KBM-7 (cell line): Measurements from ENCODE around the gene PHLDA1.

ENCODE experiments used
- DNase-seq: peaks from one replicate; pipeline ENCODE4 v3.0.0-alpha.2; 2015
- in situ Hi-C: fragments of 300-500 bp; cut with MboI; formaldehyde crosslinking; loops from 2 replicates; pipeline ENCODE4 v1.14.3; 2020; ENCODE audit warnings: low sequenced_read_pairs, low pct_unique_long_range_greater_than_20kb, mixed read lengths

Gene PHLDA1

GRCh38 chr12:76024102-76024781 is 7.3 kb downstream of the PHLDA1 start:
- no peak for DNase-seq
- in situ Hi-C loops: no loop called here

GRCh38 chr12:76023069-76023690 is 8.4 kb downstream of the PHLDA1 start:
- in situ Hi-C loops: no loop called here
- no peak for DNase-seq

GRCh38 chr12:76022506-76022905 is 9.1 kb downstream of the PHLDA1 start:
- in situ Hi-C loops: no loop called here
- DNase-seq: no peak

GRCh38 chr12:76020731-76021672 is 10.6 kb downstream of the PHLDA1 start:
- in situ Hi-C loops: no loop called here
- peak; percentile 63 for DNase-seq

GRCh38 chr12:76020281-76020680 is 11.3 kb downstream of the PHLDA1 start:
- in situ Hi-C loops: no loop called here
- peak; percentile 76 for DNase-seq

- no peak for DNase-seq
- in situ Hi-C loops: no loop called here
These were observed 12.9 kb downstream of the PHLDA1 start for GRCh38 chr12:76018672-76019071.

GRCh38 chr12:76018111-76018510 is 13.5 kb downstream of the PHLDA1 start:
- in situ Hi-C loops: no loop called here

GRCh38 chr12:76014007-76014406 is 17.6 kb downstream of the PHLDA1 start:
- in situ Hi-C loops: no loop called here
- DNase-seq: no peak

More at GRCh38 chr12:76018111-76018510, 13.5 kb downstream of the PHLDA1 start:
- no peak for DNase-seq

GRCh38 chr12:76013603-76014002 is 18.0 kb downstream of the PHLDA1 start:
- no peak for DNase-seq
- in situ Hi-C loops: no loop called here

- in situ Hi-C loops: no loop called here
- DNase-seq: no peak
These were observed 18.9 kb downstream of the PHLDA1 start for GRCh38 chr12:76012644-76013043.

- in situ Hi-C loops: no loop called here
These were observed 20.7 kb downstream of the PHLDA1 start for GRCh38 chr12:76010732-76011458.

GRCh38 chr12:76008428-76008827 is 23.1 kb downstream of the PHLDA1 start:
- no peak for DNase-seq
- in situ Hi-C loops: no loop called here

More at GRCh38 chr12:76010732-76011458, 20.7 kb downstream of the PHLDA1 start:
- no peak for DNase-seq

- no peak for DNase-seq
- in situ Hi-C loops: no loop called here
These were observed 23.9 kb downstream of the PHLDA1 start for GRCh38 chr12:76007640-76008039.

- DNase-seq: no peak
- in situ Hi-C loops: no loop called here
These were observed 25.3 kb downstream of the PHLDA1 start for GRCh38 chr12:76006028-76006925.

- in situ Hi-C loops: no loop called here
- no peak for DNase-seq
These were observed 28.3 kb downstream of the PHLDA1 start for GRCh38 chr12:76003355-76003638.

- no peak for DNase-seq
- in situ Hi-C loops: no loop called here
These were observed 28.8 kb downstream of the PHLDA1 start for GRCh38 chr12:76002598-76003354.

- no peak for DNase-seq
- in situ Hi-C loops: no loop called here
These were observed 33.1 kb downstream of the PHLDA1 start for GRCh38 chr12:75998292-75999063.
